HG02588 (cell line): ENCODE data around the gene GLYATL3.

Experiments
- ATAC-seq: cut with Tn5 transposase; IDR thresholded peaks from one replicate; pipeline ENCODE4 v1.9.1; 2021; ENCODE audit warnings: mild to moderate bottlenecking, moderate library complexity; ENCODE audit not compliant: unreplicated experiment

Gene GLYATL3

DNA sequence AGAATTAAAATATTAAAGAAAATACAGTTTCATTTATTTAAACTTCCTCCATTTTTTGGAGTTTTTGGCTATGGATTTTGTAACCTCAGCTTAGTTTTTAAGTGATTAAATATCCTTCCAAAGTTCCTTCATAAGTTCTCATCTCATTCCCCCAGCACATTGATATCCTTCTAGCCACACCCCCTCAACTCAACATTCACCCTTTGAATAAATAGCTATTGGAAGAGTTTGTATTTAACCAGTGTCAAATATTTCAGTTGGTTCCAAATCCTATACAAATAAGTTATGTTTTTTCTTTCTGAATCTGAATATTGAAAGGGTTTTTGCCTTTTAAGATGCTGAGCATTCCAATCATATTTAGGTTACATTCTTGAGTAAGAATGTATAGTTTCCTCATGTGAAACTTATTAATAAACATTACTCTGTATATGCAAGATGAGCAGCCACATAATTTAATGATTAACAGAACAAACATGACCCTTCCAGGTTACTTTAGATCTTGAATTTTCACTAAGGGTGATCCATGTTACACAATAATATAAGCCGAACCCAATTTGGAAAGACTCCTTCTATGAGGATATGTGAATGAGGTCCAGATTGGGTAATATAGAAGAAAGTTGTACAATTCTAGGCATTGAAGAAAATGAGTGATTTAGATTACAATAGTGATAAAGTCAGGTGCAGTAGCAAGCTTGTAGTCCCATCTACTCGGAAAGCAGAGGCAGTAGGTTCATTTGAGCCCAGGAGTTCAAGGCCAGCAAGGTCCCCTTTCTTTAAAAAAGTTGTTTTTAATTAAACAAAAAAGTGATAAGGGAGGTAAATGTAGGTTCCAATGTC lies 13.6 kb downstream of the GLYATL3 start:
- no peak for ATAC-seq

DNA sequence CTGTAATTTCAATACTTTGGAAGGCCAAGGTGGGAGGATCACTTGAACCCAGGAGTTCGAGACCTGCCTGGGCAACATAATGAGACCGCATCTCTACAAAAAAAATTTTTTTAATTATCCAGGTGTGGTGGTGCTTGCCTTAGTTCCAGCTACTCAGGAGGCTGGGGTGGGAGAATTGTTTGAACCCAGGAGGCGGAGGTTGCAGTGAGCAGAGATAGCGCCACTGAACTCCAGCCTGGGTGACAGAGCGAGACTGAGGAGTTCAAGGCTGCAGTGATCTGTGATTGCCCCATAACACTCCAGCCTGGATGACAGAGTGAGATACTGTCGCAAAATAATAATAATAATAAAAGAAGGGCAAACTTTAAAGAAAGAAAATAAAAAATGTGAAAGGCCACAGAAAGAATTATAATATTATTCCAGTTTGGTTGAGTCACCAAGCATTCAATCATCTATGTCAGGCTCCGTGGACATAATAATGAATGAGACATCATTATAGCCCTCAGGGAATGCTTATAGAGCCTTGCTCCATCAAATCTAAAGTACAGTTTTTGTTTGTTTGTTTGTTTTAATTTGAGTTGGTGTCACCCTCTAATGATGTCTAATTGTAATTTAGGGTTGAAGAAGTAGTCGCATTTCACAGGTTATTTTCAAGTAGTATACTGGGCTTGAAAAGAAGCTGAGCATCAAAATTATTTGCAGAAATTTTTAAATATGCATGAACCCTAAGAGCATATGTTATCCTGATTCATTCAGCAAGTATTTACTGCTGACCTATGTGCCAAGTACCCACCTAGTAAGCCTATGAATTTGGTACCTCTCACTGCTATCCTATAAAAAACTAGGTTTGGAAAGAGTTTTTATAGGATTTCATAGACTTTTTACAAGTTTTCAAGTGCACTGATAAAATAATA lies 15.1 kb downstream of the GLYATL3 start:
- no peak for ATAC-seq

DNA sequence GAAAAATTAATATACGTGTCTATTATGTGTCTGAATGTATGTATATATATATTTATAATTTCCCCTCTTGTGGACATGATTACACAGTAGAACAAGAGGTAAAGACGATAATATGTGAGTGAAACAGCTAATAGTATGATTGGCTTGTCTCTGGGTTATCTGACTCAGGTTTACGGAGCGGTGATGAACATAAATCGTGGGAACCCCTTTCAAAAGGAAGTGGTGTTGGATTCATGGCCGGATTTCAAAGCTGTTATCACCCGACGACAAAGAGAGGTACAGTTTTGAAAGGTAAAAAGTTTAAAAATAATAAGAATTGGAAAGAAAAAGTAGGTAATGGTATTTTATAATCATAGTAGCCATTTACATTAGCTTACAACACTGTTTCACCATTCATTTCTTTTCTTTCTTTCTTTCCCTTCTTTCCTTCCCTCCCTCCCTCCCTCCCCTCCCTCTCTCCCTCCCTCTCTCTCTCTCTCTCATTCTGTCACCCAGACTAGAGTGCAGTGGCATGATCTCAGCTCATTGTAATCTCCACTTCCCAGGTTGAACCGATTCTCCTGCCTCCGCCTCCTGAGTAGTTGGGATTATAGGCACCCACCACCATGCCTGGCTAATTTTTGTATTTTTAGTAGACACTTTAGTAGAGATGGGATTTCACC lies 15.9 kb downstream of the GLYATL3 start:
- no peak for ATAC-seq

DNA sequence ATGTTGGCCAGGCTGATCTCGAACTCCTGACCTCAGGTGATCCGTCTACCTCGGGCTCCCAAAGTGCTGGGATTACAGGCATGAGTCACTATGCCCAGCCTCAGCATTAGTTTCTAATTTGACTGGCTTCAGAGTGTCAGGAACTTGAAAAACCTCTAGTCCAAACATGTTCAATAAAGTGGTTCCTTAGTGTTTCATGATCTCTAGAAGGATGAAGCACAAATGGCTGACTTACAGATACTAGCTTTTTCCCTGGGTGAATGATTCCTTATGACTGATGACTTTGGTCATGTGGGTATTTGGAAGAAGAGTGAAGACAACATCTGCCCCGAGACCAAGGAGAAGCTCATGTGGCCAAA lies 16.4 kb downstream of the GLYATL3 start:
- ATAC-seq = no peak

GRCh38 chr6:49517919-49518318 lies 18.2 kb downstream of the GLYATL3 start:
- no peak for ATAC-seq

GRCh38 chr6:49519660-49520059 lies 19.9 kb downstream of the GLYATL3 start:
- ATAC-seq = peak; percentile 85

DNA sequence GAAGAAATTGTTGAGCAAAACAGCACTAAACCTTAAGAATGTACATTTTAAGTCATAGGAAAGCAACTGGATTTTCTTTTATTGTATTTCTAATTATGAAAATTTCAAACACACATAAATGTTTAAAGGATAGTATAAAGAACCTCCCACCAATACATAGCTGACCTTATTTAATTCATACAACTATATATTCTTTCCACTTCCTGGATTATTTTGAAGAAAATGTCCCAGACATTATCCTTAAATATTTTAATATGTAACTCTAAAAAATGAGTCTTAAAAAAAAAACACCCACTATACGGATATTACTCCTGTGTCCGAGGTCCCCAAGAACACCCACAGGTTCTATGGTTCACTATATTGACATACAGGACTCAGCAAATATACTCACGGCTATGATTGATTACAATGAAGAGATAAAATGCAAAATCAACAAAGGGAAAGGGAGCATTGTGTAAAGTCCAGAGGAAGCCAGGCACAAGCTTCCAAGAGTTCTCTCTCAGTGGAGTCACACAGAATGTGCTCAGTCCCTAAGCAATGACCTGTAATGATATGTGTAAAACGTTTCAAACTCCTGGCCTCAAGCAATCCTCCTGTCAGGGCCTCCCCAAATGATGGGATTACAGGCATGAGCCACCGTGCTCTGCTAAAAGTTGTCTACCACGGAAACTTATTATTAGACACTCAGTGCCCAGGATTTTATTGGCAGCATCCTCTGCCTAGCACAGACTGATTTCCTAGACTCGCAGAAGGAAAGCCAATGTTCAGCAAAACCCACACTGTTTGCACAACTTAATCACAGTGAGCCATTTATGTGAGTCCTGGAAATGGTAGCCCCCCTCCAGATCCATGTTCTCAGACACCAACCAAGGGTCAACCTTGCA lies 23.2 kb downstream of the GLYATL3 start:
- no peak for ATAC-seq

GRCh38 chr6:49523901-49524300 lies 24.2 kb downstream of the GLYATL3 start:
- ATAC-seq = no peak

DNA sequence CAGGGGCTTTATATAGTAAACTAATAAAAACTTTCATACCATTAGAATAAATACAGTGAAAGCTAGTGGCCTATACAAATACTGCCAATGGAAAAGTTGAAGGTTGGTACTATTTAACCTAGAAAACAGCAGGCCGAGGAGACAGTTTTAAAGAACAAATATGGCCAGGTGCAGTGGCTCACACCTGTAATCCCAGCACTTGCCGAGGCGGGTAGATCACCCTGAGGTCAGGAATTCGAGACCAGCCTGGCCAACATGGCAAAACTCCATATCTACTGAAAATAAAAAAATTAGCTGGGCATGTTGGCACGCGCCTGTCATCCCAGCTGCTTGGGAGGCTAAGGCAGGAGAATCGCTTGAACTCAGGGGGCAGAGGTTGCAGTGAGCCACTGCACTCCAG lies 24.8 kb downstream of the GLYATL3 start:
- ATAC-seq = no peak

- no peak for ATAC-seq
Observed at GRCh38 chr6:49526598-49526997, 26.9 kb downstream of the GLYATL3 start.

DNA sequence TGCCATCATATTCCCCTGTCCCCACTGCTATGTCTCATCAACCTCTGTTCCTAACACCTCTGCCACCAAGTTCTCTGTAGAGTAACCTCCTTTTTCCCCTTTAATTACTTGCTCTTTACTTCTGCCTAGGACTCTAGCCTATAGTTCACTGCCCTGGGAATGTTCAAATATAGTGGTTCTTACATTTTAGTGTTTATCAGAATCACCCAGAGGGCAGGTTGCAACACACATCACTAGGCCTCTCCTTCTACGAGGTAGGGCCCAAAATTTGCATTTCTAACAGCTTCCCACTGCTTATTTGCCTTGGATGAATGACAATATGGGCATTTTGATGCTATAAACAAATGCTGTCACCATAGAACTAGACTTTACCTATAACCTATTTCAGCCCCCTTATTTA lies 27.6 kb downstream of the GLYATL3 start:
- no peak for ATAC-seq

DNA sequence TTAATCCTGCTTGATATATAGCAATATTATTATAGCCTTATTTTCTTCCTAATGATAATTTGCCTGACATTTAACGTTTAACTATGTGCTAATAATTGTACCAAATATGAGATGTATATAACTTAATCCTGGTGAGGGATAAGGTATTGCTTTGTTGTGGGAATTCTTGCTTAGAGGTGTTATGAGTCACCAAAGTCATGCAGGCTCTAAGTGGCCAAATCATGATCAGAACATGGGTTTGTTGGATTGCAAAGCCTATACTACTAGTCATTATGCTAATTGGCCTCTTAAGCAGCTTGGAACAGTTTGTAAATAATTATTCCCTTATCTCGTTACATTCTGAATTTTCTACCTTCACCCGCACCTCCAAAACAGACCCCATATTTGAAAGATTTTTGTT lies 28.8 kb downstream of the GLYATL3 start:
- no peak for ATAC-seq

- no peak for ATAC-seq
Observed at GRCh38 chr6:49530141-49530776, 30.5 kb downstream of the GLYATL3 start.

- ATAC-seq = peak; percentile 88
Observed at GRCh38 chr6:49531774-49532569, 32.2 kb downstream of the GLYATL3 start.

DNA sequence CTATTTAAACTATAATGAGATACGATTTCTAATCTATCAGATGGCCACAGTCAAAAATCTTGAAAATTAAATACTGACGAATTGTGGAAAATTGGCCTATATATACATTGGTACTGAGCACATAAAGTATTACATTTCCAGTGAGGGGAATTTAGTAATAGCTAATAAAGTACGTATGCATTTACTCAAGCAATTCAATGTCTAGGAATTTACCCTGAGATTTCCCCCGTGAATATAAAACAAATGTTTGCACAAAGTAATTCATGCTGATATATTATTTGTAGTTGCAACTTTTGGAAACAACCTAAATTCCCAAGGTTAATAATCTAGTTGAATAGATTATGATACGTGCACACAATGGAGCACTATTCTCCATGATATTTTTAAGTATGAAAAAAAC lies 36.1 kb downstream of the GLYATL3 start:
- no peak for ATAC-seq

- ATAC-seq = no peak
Observed at GRCh38 chr6:49539102-49539501, 39.4 kb downstream of the GLYATL3 start.

GRCh38 chr6:49540614-49541013 lies 40.9 kb downstream of the GLYATL3 start:
- ATAC-seq = no peak

DNA sequence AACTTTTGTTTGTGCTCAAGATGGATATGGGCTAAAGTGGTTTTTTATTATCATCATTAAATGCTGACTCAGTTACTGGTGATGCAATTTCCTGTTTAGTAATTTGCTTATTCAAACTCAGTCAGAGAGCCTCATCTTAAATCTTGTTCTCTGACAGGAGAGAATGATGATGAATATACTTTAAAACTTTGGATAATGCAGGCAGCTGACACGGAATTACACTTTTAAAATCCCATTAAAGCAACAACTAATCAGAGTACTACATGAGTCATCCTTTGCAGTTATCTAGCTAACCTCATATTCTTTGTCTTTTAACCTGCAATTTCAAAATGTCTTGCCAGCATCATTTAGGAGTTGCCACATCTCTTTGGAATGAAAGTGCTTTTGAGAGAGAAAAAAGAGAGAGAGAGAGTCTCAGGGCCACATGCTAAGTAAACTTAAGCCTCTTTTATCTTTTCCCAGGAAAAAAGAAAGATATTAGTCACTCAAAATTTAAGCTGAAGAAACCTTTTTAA lies 41.5 kb downstream of the GLYATL3 start:
- ATAC-seq = no peak

GRCh38 chr6:49541936-49542335 lies 42.2 kb downstream of the GLYATL3 start:
- ATAC-seq = no peak
